Measurements from ENCODE around the gene ADGRA1. TPM values are rescaled to one million over a fixed set of nuclear protein-coding genes. Genes with fewer than 3 reads are reported as not detected.
A peak's percentile ranks its signal among the peaks of the same experiment; 100 is the strongest.

Gene ADGRA1
- total and polyA plus RNA-seq, 2 of the 8 experiments (the other 6 are each of a cell fraction or from before 2014, with no cell fraction given) = 0.17 to 0.21 TPM

GRCh38 chr10:133113847-133114246 is 26.1 kb downstream of the ADGRA1 start:
- Histone ChIP-seq H3K4me3 (ENCODE audit: extremely low read depth in 1 of 4, insufficient read depth in 2 of 4, low read depth in 3 of 4, low read length in 4 of 4) (no peak overlapping the region), H3K4ac (replicated peaks; ENCODE audit: insufficient read length, low read depth, low read length) (no peak overlapping the region), H3K23me2 (ENCODE audit: low read depth, low read length) (no peaks in the 10 kb centered on the region), H3K18ac (ENCODE audit: extremely low read depth, low read length) (no peak overlapping the region), H4K8ac (ENCODE audit: extremely low read depth, insufficient read depth, low read length) (peak overlapping the region; percentile 51; the same call in 1 of the 2 replicates), H3K14ac (ENCODE audit: insufficient read length) (no peak overlapping the region), H3K27me3 (replicated peaks in 1 of 4; ENCODE audit: control insufficient read depth in 3 of 4, extremely low read depth in 1 of 4, insufficient read depth in 3 of 4, low read length in 3 of 4) (no peaks in the 10 kb centered on the region), H4K5ac (ENCODE audit: insufficient read length, low read depth, low read length) (no peak overlapping the region), H4K20me1 (replicated peaks in 1 of 2; ENCODE audit: control insufficient read depth in 1 of 2, insufficient read depth in 2 of 2, low read length in 2 of 2) (no peaks in the 10 kb centered on the region), H2BK15ac (ENCODE audit: low read length) (0 out of 2 replicates have a peak overlapping the region, but pooled peaks have one; percentile 46), H3K23ac (ENCODE audit: insufficient read length) (no peak overlapping the region), H3K9me3 (ENCODE audit: insufficient read depth in 2 of 2, low read depth in 1 of 2, low read length in 1 of 2) (peaks cover 1 to 3% of the 10 kb centered on the region in 2 experiments; a peak in 1 of 4 replicates), H2BK12ac (ENCODE audit: low read depth, low read length) (no peak overlapping the region), H2AFZ (ENCODE audit: low read length) (no peak overlapping the region), H2BK5ac (ENCODE audit: low read depth, low read length) (no peak overlapping the region), H3K4me1 (replicated peaks in 1 of 4; ENCODE audit: control insufficient read depth in 3 of 4, insufficient read depth in 4 of 4, low read length in 3 of 4) (peaks cover 0 to 3% (median 2%) of the 10 kb centered on the region in 4 experiments; a peak in 3 of 7 replicates), H3K36me3 (ENCODE audit: control insufficient read depth in 2 of 4, insufficient read depth in 4 of 4, low read length in 3 of 4) (no peaks in the 10 kb centered on the region), H3K9ac (replicated peaks in 1 of 4; ENCODE audit: extremely low read depth in 1 of 4, low read depth in 3 of 4, low read length in 3 of 4) (no peak overlapping the region), H3K79me1 (ENCODE audit: low read depth, low read length) (no peaks in the 10 kb centered on the region), H3K56ac (replicated peaks; ENCODE audit: insufficient read length, low read depth, low read length) (peak overlapping the region; percentile 6), H2AK5ac (ENCODE audit: low read depth, low read length) (0 out of 2 replicates have a peak overlapping the region, but pooled peaks have one; percentile 49), H3K79me2 (ENCODE audit: control insufficient read depth in 1 of 2, insufficient read depth in 2 of 2, low read length in 2 of 2) (no peaks in the 10 kb centered on the region), H4K91ac (replicated peaks; ENCODE audit: insufficient read length, low read length) (no peak overlapping the region), H3K27ac (ENCODE audit: low read depth, low read length) (no peak overlapping the region), H3K4me2 (ENCODE audit: insufficient read depth in 1 of 2, low read depth in 2 of 2, low read length in 2 of 2) (no peak overlapping the region), H2BK20ac (ENCODE audit: low read length) (no peak overlapping the region), H2BK120ac (replicated peaks; ENCODE audit: low read depth, low read length) (no peak overlapping the region)
- no peak for DNase-seq (ENCODE audit: low read depth in 1 of 2, low spot score in 2 of 2)
- 95% methylated on average over 10 of the region's 12 CpGs; no CpG with 5 or more reads in 1 of the 2 experiments for WGBS, 2 experiments (ENCODE audit: extremely low coverage in 1 of 2, insufficient coverage in 1 of 2, insufficient read length in 1 of 2, insufficient replicate concordance in 2 of 2, low coverage in 1 of 2, low lambda C conversion rate in 2 of 2, missing lambda C conversion rate in 1 of 2)
- no peak for FAIRE-seq
- CTCF ChIA-PET (ENCODE audit: partially characterized antibody) = interaction anchor here (0.6 to 4.7 kb wide), 4 partner anchors 9 to 189 kb away, joined by 3 to 19 read pairs (median 3); no protein-coding TSS in a partner anchor
- POLR2A ChIA-PET (ENCODE audit: partially characterized antibody) = no interaction called here
- TF ChIP-seq SIX5 (IDR thresholded peaks at IDR 0.05; ENCODE audit: low read depth, low read length) = no peak
- no peak for TF ChIP-seq PHF8 (conservative IDR thresholded peaks at IDR 0.05; ENCODE audit: low read depth, low read length)
- no peak for TF ChIP-seq MAFK (IDR thresholded peaks at IDR 0.05; ENCODE audit: low read depth, low read length)
- no peak for TF ChIP-seq NANOG (IDR thresholded peaks at IDR 0.05; ENCODE audit: insufficient read depth, low read depth, low read length, poor library complexity, severe bottlenecking)
- TF ChIP-seq KDM1A (IDR thresholded peaks at IDR 0.05; ENCODE audit: borderline replicate concordance, low read length) = no peak
- TF ChIP-seq CHD2 (IDR thresholded peaks at IDR 0.05; ENCODE audit: low read length) = no peak
- TF ChIP-seq USF2 (IDR thresholded peaks at IDR 0.05; ENCODE audit: low read length) = no peak
- no peak for TF ChIP-seq JUN (IDR thresholded peaks at IDR 0.05; ENCODE audit: low read depth, low read length)
- TF ChIP-seq SIRT6 (IDR thresholded peaks at IDR 0.05; ENCODE audit: low read length) = no peak
- TF ChIP-seq EGR1 (IDR thresholded peaks at IDR 0.05; ENCODE audit: borderline replicate concordance, low read depth, low read length) = no peak
- no peak for TF ChIP-seq CREB1 (IDR thresholded peaks at IDR 0.05)
- TF ChIP-seq RXRA (IDR thresholded peaks at IDR 0.05; ENCODE audit: insufficient read depth, low read depth, low read length) = no peak
- no peak for TF ChIP-seq SP4 (IDR thresholded peaks at IDR 0.05; ENCODE audit: low read length)
